Activated CD4-positive, alpha-beta memory T cell treated with anti-CD3 and anti-CD28 coated beads for 36 hours (primary cell): ENCODE measurements around the gene STAP1. TPM values are rescaled to one million over a fixed set of nuclear protein-coding genes. Genes with fewer than 3 reads are reported as not detected.
A peak's percentile ranks its signal among the peaks of the same experiment; 100 is the strongest.
"Not testable (repeated sequence)": the region's sequence is repeated elsewhere in the genome, so short reads cannot be mapped to it uniquely, and the experiment has no call there.

Source experiments
- CTCF ChIA-PET: fragments of 350-600 bp; sonication (Branson Sonifier 250); formaldehyde crosslinking; loops from one replicate; lab custom pipeline; 2021; ENCODE audit warnings: antibody characterized with exemption, inconsistent platforms; lab: Charles Lee
- POLR2A ChIA-PET: fragments of 350-600 bp; sonication (Branson Sonifier 250); formaldehyde crosslinking; loops from one replicate; lab custom pipeline; 2021; ENCODE audit warnings: antibody characterized with exemption; lab: Charles Lee
- DNase-seq: peaks from one replicate; pipeline ENCODE4 v3.0.0-alpha.2; 2020
- H3K27ac Mint-ChIP-seq: one replicate; pipeline ENCODE4 v1.8.0; 2021; ENCODE audit warnings: mixed read lengths
- H3K27me3 Mint-ChIP-seq: one replicate; pipeline ENCODE4 v1.8.0; 2021; ENCODE audit warnings: mixed read lengths
- H3K36me3 Mint-ChIP-seq: one replicate; pipeline ENCODE4 v1.8.0; 2021; ENCODE audit warnings: mixed read lengths
- H3K4me1 Mint-ChIP-seq: one replicate; pipeline ENCODE4 v1.8.0; 2021; ENCODE audit warnings: low read depth, mixed read lengths
- H3K4me3 Mint-ChIP-seq: one replicate; pipeline ENCODE4 v1.8.0; 2021; ENCODE audit warnings: mild to moderate bottlenecking, mixed read lengths
- H3K9me3 Mint-ChIP-seq: one replicate; pipeline ENCODE4 v1.8.0; 2021; ENCODE audit warnings: mixed read lengths
- intact Hi-C: fragments of 100-400 bp; cut with micrococcal nuclease; formaldehyde crosslinking; loops from one replicate; pipeline ENCODE4 v1.15.1; 2023
- total RNA-seq, 2 experiments: library from RNA; stranded (reverse); gene quantifications; one replicate each; pipeline ENCODE4 v1.2.3, GENCODE V29; 2021

STAP1 gene
- total RNA-seq, 2 experiments from 2014 or later = 5.5 to 5.9 TPM

GRCh38 chr4:67542076-67542475 lies 16.5 kb upstream of the STAP1 start:
- CTCF ChIA-PET = no interaction called here
- no peak overlapping the region for H3K27ac Mint-ChIP-seq
- no peak overlapping the region for H3K4me3 Mint-ChIP-seq
- intact Hi-C loops = loop anchor here (10.0 kb wide), 1 partner anchor 833 kb away; no protein-coding TSS in a partner anchor
- POLR2A ChIA-PET = interaction anchor here (0.7 kb wide), 1 partner anchor 19 kb away, joined by 3 read pairs; no protein-coding TSS in a partner anchor
- no peaks in the 10 kb centered on the region for H3K27me3 Mint-ChIP-seq
- DNase-seq = no peak
- H3K9me3 Mint-ChIP-seq = no peaks in the 10 kb centered on the region
- H3K36me3 Mint-ChIP-seq = peaks cover 37% of the 10 kb centered on the region
- H3K4me1 Mint-ChIP-seq = peaks cover 47% of the 10 kb centered on the region

GRCh38 chr4:67545199-67546003 lies 13.1 kb upstream of the STAP1 start, which contains the start of gene CENPC:
Gene CENPC, minus strand, starts transcription at chr4:67545503. Its CDS starts 148 bp downstream, at chr4:67545355.
- Mint-ChIP-seq H3K4me3 (peak within 1 kb of the TSS; percentile 88), H3K27me3 (no peaks in the 10 kb centered on the region), H3K4me1 (peaks cover 37% of the 10 kb centered on the region), H3K27ac (peak within 1 kb of the TSS; percentile 92), H3K9me3 (no peaks in the 10 kb centered on the region), H3K36me3 (peaks cover 20% of the 10 kb centered on the region)
- intact Hi-C loops = loop anchor here (1.0 to 10.0 kb wide), 10 partner anchors 13 to 829 kb away; partner anchors contain the start of genes STAP1, UBA6 and YTHDC1
- POLR2A ChIA-PET = interaction anchor here (1.2 to 2.3 kb wide), 4 partner anchors 10 to 155 kb away, joined by 3 to 12 read pairs (median 3); partner anchors contain the start of gene UBA6
- DNase-seq = peak; percentile 97
- CTCF ChIA-PET = interaction anchor here (0.5 to 1.3 kb wide), 3 partner anchors 24 to 366 kb away, joined by 3 read pairs; no protein-coding TSS in a partner anchor

- DNase-seq = no peak
- POLR2A ChIA-PET = interaction anchor here (1.2 kb wide), 1 partner anchor 19 kb away, joined by 3 read pairs; no protein-coding TSS in a partner anchor
- no peaks in the 10 kb centered on the region for H3K9me3 Mint-ChIP-seq
- no peak overlapping the region for H3K27ac Mint-ChIP-seq
- peak overlapping the region; percentile 88 for H3K4me3 Mint-ChIP-seq
- peaks cover 35% of the 10 kb centered on the region for H3K4me1 Mint-ChIP-seq
- intact Hi-C loops = loop anchor here (5.0 to 10.0 kb wide), 3 partner anchors 86 to 829 kb away; no protein-coding TSS in a partner anchor
- H3K36me3 Mint-ChIP-seq = peaks cover 18% of the 10 kb centered on the region
- CTCF ChIA-PET = interaction anchor here (1.1 to 1.3 kb wide), 3 partner anchors 23 to 630 kb away, joined by 3 to 4 read pairs (median 3); no protein-coding TSS in a partner anchor
- no peaks in the 10 kb centered on the region for H3K27me3 Mint-ChIP-seq
Observed at GRCh38 chr4:67546004-67546356, 12.5 kb upstream of the STAP1 start.

GRCh38 chr4:67546971-67547370 lies 11.6 kb upstream of the STAP1 start:
- peaks cover 29% of the 10 kb centered on the region for H3K4me1 Mint-ChIP-seq
- H3K4me3 Mint-ChIP-seq = no peak overlapping the region
- POLR2A ChIA-PET = no interaction called here
- H3K36me3 Mint-ChIP-seq = peaks cover 16% of the 10 kb centered on the region
- H3K27ac Mint-ChIP-seq = no peak overlapping the region
- H3K9me3 Mint-ChIP-seq = no peaks in the 10 kb centered on the region
- intact Hi-C loops = loop anchor here (5.0 to 10.0 kb wide), 3 partner anchors 85 to 828 kb away; no protein-coding TSS in a partner anchor
- no peaks in the 10 kb centered on the region for H3K27me3 Mint-ChIP-seq
- CTCF ChIA-PET = interaction anchor here (1.1 to 1.2 kb wide), 2 partner anchors 152 to 629 kb away, joined by 3 to 4 read pairs; no protein-coding TSS in a partner anchor
- no peak for DNase-seq

- H3K36me3 Mint-ChIP-seq = peaks cover 5% of the 10 kb centered on the region
- H3K4me1 Mint-ChIP-seq = peaks cover 7% of the 10 kb centered on the region
- ChIA-PET CTCF (interaction anchor here (1.2 kb wide), 1 partner anchor 360 kb away, joined by 3 read pairs; no protein-coding TSS in a partner anchor), POLR2A (no interaction called here)
- no peak overlapping the region for H3K4me3 Mint-ChIP-seq
- no peaks in the 10 kb centered on the region for H3K9me3 Mint-ChIP-seq
- no peak overlapping the region for H3K27ac Mint-ChIP-seq
- DNase-seq = no peak
- intact Hi-C loops = loop anchor here (1.0 to 10.0 kb wide), 5 partner anchors 83 to 826 kb away; no protein-coding TSS in a partner anchor
- no peaks in the 10 kb centered on the region for H3K27me3 Mint-ChIP-seq
Observed at GRCh38 chr4:67549123-67549522, 9.4 kb upstream of the STAP1 start.

GRCh38 chr4:67550451-67550850 lies 8.1 kb upstream of the STAP1 start:
- DNase-seq = no peak
- Mint-ChIP-seq H3K4me3 (no peak overlapping the region), H3K27me3 (no peaks in the 10 kb centered on the region), H3K36me3 (no peaks in the 10 kb centered on the region), H3K4me1 (peaks cover 5% of the 10 kb centered on the region), H3K9me3 (no peaks in the 10 kb centered on the region), H3K27ac (no peak overlapping the region)
- intact Hi-C loops = no loop called here
- POLR2A ChIA-PET = no interaction called here
- CTCF ChIA-PET = interaction anchor here (1.2 to 1.3 kb wide), 2 partner anchors 359 to 360 kb away, joined by 3 to 4 read pairs; no protein-coding TSS in a partner anchor

GRCh38 chr4:67550857-67551256 lies 7.7 kb upstream of the STAP1 start:
- POLR2A ChIA-PET = no interaction called here
- no peak overlapping the region for H3K27ac Mint-ChIP-seq
- no peaks in the 10 kb centered on the region for H3K36me3 Mint-ChIP-seq
- H3K27me3 Mint-ChIP-seq = no peaks in the 10 kb centered on the region
- no peak for DNase-seq
- H3K4me1 Mint-ChIP-seq = peaks cover 5% of the 10 kb centered on the region
- no peak overlapping the region for H3K4me3 Mint-ChIP-seq
- intact Hi-C loops = no loop called here
- no peaks in the 10 kb centered on the region for H3K9me3 Mint-ChIP-seq
- CTCF ChIA-PET = no interaction called here

- intact Hi-C loops, H3K9me3 Mint-ChIP-seq, H3K4me1 Mint-ChIP-seq, CTCF ChIA-PET, POLR2A ChIA-PET, H3K27ac Mint-ChIP-seq, H3K36me3 Mint-ChIP-seq, DNase-seq, H3K4me3 Mint-ChIP-seq, H3K27me3 Mint-ChIP-seq: not testable (repeated sequence)
Observed at GRCh38 chr4:67552146-67552792, 6.3 kb upstream of the STAP1 start.

DNA sequence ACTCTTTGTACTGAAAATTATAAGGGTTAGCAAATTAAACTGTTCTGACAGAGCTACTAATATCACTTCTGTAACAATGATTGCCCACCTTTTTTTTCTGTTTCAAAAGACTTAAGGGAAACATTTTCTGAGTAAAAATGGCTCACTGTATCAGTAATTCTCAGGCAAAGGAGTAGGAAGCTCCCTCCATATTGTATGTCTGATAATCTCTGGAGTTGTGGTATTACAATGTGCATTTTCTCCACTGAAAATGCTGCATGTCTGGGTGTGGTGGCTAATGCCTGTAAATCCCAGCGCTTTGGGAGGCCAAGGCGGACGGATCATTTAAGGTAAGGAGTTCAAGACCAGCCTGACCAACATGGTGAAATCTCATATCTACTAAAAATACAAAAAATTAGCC lies 4.4 kb upstream of the STAP1 start:
- Mint-ChIP-seq H3K4me3 (no peak overlapping the region), H3K4me1 (peaks cover 7% of the 10 kb centered on the region), H3K27ac (no peak overlapping the region), H3K36me3 (no peaks in the 10 kb centered on the region), H3K9me3 (no peaks in the 10 kb centered on the region), H3K27me3 (no peaks in the 10 kb centered on the region)
- POLR2A ChIA-PET = no interaction called here
- no peak for DNase-seq
- CTCF ChIA-PET = interaction anchor here (0.8 kb wide), 1 partner anchor 357 kb away, joined by 3 read pairs; no protein-coding TSS in a partner anchor
- intact Hi-C loops = no loop called here

DNA sequence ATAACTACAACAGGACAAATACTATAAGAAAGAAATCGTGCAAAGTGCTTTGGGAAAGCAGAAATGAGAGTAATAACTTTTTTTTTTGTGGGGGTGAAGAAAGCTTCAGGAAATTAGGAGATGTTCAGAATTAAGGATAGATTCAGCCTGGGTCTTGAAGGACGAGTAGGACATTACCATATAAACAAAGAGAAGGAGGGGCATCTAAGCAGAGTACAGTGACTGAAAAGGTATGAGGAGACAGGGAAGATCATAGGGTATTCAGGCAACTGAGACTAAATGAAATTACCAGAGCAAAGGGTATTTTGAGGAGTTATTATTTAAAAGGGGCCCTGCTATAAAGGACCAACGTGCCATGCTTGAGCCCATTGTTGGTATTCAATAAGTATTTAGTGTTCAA lies 3.1 kb upstream of the STAP1 start:
- no peak overlapping the region for H3K27ac Mint-ChIP-seq
- no peaks in the 10 kb centered on the region for H3K27me3 Mint-ChIP-seq
- intact Hi-C loops = no loop called here
- H3K9me3 Mint-ChIP-seq = no peaks in the 10 kb centered on the region
- H3K36me3 Mint-ChIP-seq = no peaks in the 10 kb centered on the region
- peaks cover 10% of the 10 kb centered on the region for H3K4me1 Mint-ChIP-seq
- ChIA-PET CTCF (no interaction called here), POLR2A (no interaction called here)
- no peak for DNase-seq
- no peak overlapping the region for H3K4me3 Mint-ChIP-seq

- H3K36me3 Mint-ChIP-seq = no peaks in the 10 kb centered on the region
- POLR2A ChIA-PET = no interaction called here
- H3K9me3 Mint-ChIP-seq = no peaks in the 10 kb centered on the region
- H3K4me3 Mint-ChIP-seq = no peak overlapping the region
- no peaks in the 10 kb centered on the region for H3K27me3 Mint-ChIP-seq
- no peak overlapping the region for H3K27ac Mint-ChIP-seq
- CTCF ChIA-PET = no interaction called here
- intact Hi-C loops = no loop called here
- peaks cover 10% of the 10 kb centered on the region for H3K4me1 Mint-ChIP-seq
- DNase-seq = no peak
Observed at GRCh38 chr4:67556436-67556835, 2.1 kb upstream of the STAP1 start.

DNA sequence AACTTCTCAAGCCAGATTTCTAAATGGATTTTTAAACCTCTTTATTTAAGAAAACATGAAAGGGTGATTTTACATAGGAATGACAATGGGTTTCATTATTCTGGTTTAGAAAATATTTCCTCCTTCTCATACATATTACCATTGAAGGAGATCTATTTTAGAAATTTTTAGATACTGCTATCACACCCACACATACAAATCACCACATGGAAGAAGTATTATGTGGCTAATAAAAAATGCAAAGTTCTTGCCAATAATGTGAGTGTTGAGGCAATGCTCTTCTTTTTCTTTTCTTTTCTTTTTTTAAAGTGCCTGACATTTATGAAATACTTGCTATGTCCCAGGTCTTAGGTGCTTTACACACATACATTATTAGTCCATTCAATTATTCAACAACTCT lies 6.8 kb downstream of the STAP1 start:
- H3K27ac Mint-ChIP-seq = no peak overlapping the region
- no peaks in the 10 kb centered on the region for H3K27me3 Mint-ChIP-seq
- H3K36me3 Mint-ChIP-seq = no peaks in the 10 kb centered on the region
- CTCF ChIA-PET = no interaction called here
- H3K4me3 Mint-ChIP-seq = no peak overlapping the region
- intact Hi-C loops = no loop called here
- no peaks in the 10 kb centered on the region for H3K9me3 Mint-ChIP-seq
- peaks cover 8% of the 10 kb centered on the region for H3K4me1 Mint-ChIP-seq
- POLR2A ChIA-PET = no interaction called here
- DNase-seq = no peak
